HG03378 (cell line): Measurements from ENCODE around the gene OR2A12.
"Not testable (repeated sequence)": the region's sequence is repeated elsewhere in the genome, so short reads cannot be mapped to it uniquely, and the experiment has no call there.

Experiments
- ATAC-seq: cut with Tn5 transposase; IDR thresholded peaks from one replicate; pipeline ENCODE4 v1.9.1; 2021; ENCODE audit warnings: mild to moderate bottlenecking, moderate library complexity; ENCODE audit not compliant: unreplicated experiment

Gene OR2A12

GRCh38 chr7:144085978-144086377 is at the start of gene OR2A12:
OR2A12 (plus strand) TSS chr7:144086278; CDS start chr7:144095108, 8,830 bp downstream.
- no peak for ATAC-seq

- no peak for ATAC-seq
These were observed 49.7 kb upstream of the OR2A12 start for GRCh38 chr7:144036302-144036885.

- no peak for ATAC-seq
These were observed 48.6 kb upstream of the OR2A12 start for GRCh38 chr7:144037414-144038035.

- ATAC-seq: no peak
These were observed 47.2 kb upstream of the OR2A12 start for GRCh38 chr7:144038887-144039286.

GRCh38 chr7:144048648-144049047 is 37.4 kb upstream of the OR2A12 start, which contains the start of gene OR2A5:
OR2A5 (plus strand) TSS chr7:144048948; CDS start chr7:144050402, 1,454 bp downstream.
- ATAC-seq: no peak

- ATAC-seq: no peak
These were observed 36.6 kb upstream of the OR2A12 start for GRCh38 chr7:144049491-144049890.

- ATAC-seq: no peak
These were observed 36.0 kb upstream of the OR2A12 start for GRCh38 chr7:144050093-144050492.

- ATAC-seq: not testable (repeated sequence)
These were observed 35.2 kb upstream of the OR2A12 start for GRCh38 chr7:144050884-144051283.

GRCh38 chr7:144057954-144058353 is 28.1 kb upstream of the OR2A12 start:
- ATAC-seq: no peak

GRCh38 chr7:144063710-144064109 is 22.4 kb upstream of the OR2A12 start:
- ATAC-seq: no peak

GRCh38 chr7:144069511-144069910 is 16.6 kb upstream of the OR2A12 start, which contains the start of gene OR2A25:
OR2A25 (plus strand) TSS chr7:144069811; CDS start chr7:144074220, 4,409 bp downstream.
- ATAC-seq: no peak

- no peak for ATAC-seq
These were observed 16.1 kb upstream of the OR2A12 start for GRCh38 chr7:144069953-144070352.

- ATAC-seq: no peak
These were observed 11.7 kb upstream of the OR2A12 start for GRCh38 chr7:144074374-144074773.

GRCh38 chr7:144086730-144087129 is 652 bp downstream of the OR2A12 start:
- no peak for ATAC-seq

GRCh38 chr7:144087230-144087629 is 1.2 kb downstream of the OR2A12 start:
- no peak for ATAC-seq

GRCh38 chr7:144090667-144091066 is 4.6 kb downstream of the OR2A12 start:
- no peak for ATAC-seq

- no peak for ATAC-seq
These were observed 12.7 kb downstream of the OR2A12 start for GRCh38 chr7:144098776-144099175.

- ATAC-seq: no peak
These were observed 14.5 kb downstream of the OR2A12 start for GRCh38 chr7:144100607-144101006.

- ATAC-seq: no peak
These were observed 16.0 kb downstream of the OR2A12 start for GRCh38 chr7:144102041-144102440.

- no peak for ATAC-seq
These were observed 19.1 kb downstream of the OR2A12 start for GRCh38 chr7:144105211-144105610.

- no peak for ATAC-seq
These were observed 23.2 kb downstream of the OR2A12 start, which contains the start of gene OR2A2 for GRCh38 chr7:144109283-144109682. OR2A2 (plus strand) TSS chr7:144109583; CDS start chr7:144109583, 0 bp downstream.

GRCh38 chr7:144110272-144110671 is 24.2 kb downstream of the OR2A12 start:
- ATAC-seq: no peak
